Measurements from ENCODE around the gene AMMECR1.

Gene AMMECR1

GRCh38 chrX:110201799-110202198 lies 116.1 kb downstream of the AMMECR1 start:
- no peak for DNase-seq

GRCh38 chrX:110194977-110195376 lies 122.9 kb downstream of the AMMECR1 start:
- DNase-seq: no peak

- DNase-seq: no peak
Measured at GRCh38 chrX:110192516-110192915, 125.4 kb downstream of the AMMECR1 start.

GRCh38 chrX:110188701-110189558 lies 129.0 kb downstream of the AMMECR1 start:
- DNase-seq: no peak

GRCh38 chrX:110183314-110183713 lies 134.6 kb downstream of the AMMECR1 start:
- no peak for DNase-seq

GRCh38 chrX:110182865-110183264 lies 135.0 kb downstream of the AMMECR1 start:
- no peak for DNase-seq

GRCh38 chrX:110182362-110182761 lies 135.5 kb downstream of the AMMECR1 start:
- no peak for DNase-seq

GRCh38 chrX:110181459-110182137 lies 136.3 kb downstream of the AMMECR1 start:
- DNase-seq: no peak

GRCh38 chrX:110180928-110181310 lies 137.0 kb downstream of the AMMECR1 start:
- no peak for DNase-seq

GRCh38 chrX:110180176-110180927 lies 137.5 kb downstream of the AMMECR1 start:
- DNase-seq: peak; percentile 62

- no peak for DNase-seq
Measured at GRCh38 chrX:110178179-110178865, 139.6 kb downstream of the AMMECR1 start.

GRCh38 chrX:110175696-110176095 lies 142.2 kb downstream of the AMMECR1 start:
- no peak for DNase-seq

GRCh38 chrX:110175146-110175545 lies 142.7 kb downstream of the AMMECR1 start:
- no peak for DNase-seq

GRCh38 chrX:110173192-110174175 lies 144.4 kb downstream of the AMMECR1 start:
- no peak for DNase-seq

- DNase-seq: no peak
Measured at GRCh38 chrX:110172215-110172614, 145.7 kb downstream of the AMMECR1 start.

- DNase-seq: no peak
Measured at GRCh38 chrX:110171442-110171841, 146.4 kb downstream of the AMMECR1 start.

- no peak for DNase-seq
Measured at GRCh38 chrX:110170029-110170428, 147.9 kb downstream of the AMMECR1 start.

GRCh38 chrX:110168585-110168984 lies 149.3 kb downstream of the AMMECR1 start:
- no peak for DNase-seq

GRCh38 chrX:110167952-110168451 lies 149.9 kb downstream of the AMMECR1 start:
- no peak for DNase-seq

GRCh38 chrX:110163488-110163887 lies 154.4 kb downstream of the AMMECR1 start:
- DNase-seq: no peak

- DNase-seq: no peak
Measured at GRCh38 chrX:110162867-110163266, 155.0 kb downstream of the AMMECR1 start.
